Neural progenitor cell (in vitro differentiated cells): ENCODE measurements around the gene ALOX12B.

Experiments used
- EZH2 ChIP-seq: fragments of 200-600 bp; sonication (generic); IDR thresholded peaks from 2 replicates; pipeline ENCODE4 v1.6.1; 2017; ENCODE audit warnings: antibody characterized with exemption, mild to moderate bottlenecking, moderate library complexity
- EZH2phosphoT487 ChIP-seq: fragments of 200-600 bp; sonication (generic); IDR thresholded peaks from 2 replicates; pipeline ENCODE4 v1.6.1; 2017; ENCODE audit warnings: antibody characterized with exemption
- TF ChIP-seq, protein P1 (sequence below): fragments of 200-600 bp; sonication (generic); IDR thresholded peaks from 2 replicates; pipeline ENCODE4 v1.5.1; 2017; ENCODE audit warnings: antibody characterized with exemption, mild to moderate bottlenecking

DNA sequence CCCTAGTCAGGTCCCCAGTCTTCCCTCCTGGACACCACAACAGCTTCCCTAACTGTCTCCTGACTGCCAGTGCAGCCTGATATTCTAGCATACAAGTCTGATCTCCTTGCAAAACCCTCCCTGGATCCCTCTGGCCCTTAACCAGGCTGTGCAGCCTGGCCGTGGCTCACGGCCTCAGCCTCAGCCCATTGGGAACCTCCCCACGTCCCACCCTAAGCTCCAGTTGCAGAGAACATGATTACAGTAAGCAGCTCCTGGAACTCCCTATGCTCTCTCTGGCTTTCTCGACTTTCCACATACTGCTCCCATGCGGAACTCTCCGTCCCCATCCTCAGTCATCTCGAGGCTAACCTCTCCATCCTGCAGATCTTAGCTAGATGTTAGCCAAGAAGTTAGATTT, 13.0 kb downstream of the ALOX12B start:
- TF ChIP-seq EZH2 (no peak), EZH2phosphoT487 (no peak)
- TF ChIP-seq, protein P1, sequence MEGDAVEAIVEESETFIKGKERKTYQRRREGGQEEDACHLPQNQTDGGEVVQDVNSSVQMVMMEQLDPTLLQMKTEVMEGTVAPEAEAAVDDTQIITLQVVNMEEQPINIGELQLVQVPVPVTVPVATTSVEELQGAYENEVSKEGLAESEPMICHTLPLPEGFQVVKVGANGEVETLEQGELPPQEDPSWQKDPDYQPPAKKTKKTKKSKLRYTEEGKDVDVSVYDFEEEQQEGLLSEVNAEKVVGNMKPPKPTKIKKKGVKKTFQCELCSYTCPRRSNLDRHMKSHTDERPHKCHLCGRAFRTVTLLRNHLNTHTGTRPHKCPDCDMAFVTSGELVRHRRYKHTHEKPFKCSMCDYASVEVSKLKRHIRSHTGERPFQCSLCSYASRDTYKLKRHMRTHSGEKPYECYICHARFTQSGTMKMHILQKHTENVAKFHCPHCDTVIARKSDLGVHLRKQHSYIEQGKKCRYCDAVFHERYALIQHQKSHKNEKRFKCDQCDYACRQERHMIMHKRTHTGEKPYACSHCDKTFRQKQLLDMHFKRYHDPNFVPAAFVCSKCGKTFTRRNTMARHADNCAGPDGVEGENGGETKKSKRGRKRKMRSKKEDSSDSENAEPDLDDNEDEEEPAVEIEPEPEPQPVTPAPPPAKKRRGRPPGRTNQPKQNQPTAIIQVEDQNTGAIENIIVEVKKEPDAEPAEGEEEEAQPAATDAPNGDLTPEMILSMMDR, result no peak
